Activated T-helper 2 cell treated with anti-CD3 and anti-CD28 coated beads, Interferon-gamma antibody, Interleukin-2, Interleukin-4, amounts not matched to agents 10 μg/mL and 5 μg/mL and 100 μg/mL, durations not matched to agents 14 hours and 24 hours and 36 hours (primary cell): ENCODE results near the gene ARHGAP22. TPM values are rescaled to one million over a fixed set of nuclear protein-coding genes. Genes with fewer than 3 reads are reported as not detected.

Experiments
- DNase-seq: peaks from one replicate; pipeline ENCODE4 v3.0.0; 2021; ENCODE audit warnings: low spot score
- H3K27ac Mint-ChIP-seq: one replicate; pipeline ENCODE4 v1.8.0; 2021; ENCODE audit warnings: mixed read lengths
- H3K27me3 Mint-ChIP-seq: one replicate; pipeline ENCODE4 v1.8.0; 2021; ENCODE audit warnings: low read depth, mixed read lengths
- H3K36me3 Mint-ChIP-seq: one replicate; pipeline ENCODE4 v1.8.0; 2021; ENCODE audit warnings: low read depth, mixed read lengths
- H3K4me1 Mint-ChIP-seq: one replicate; pipeline ENCODE4 v1.8.0; 2021; ENCODE audit warnings: low read depth, mixed read lengths
- H3K4me3 Mint-ChIP-seq: one replicate; pipeline ENCODE4 v1.8.0; 2021; ENCODE audit warnings: low read depth, mild to moderate bottlenecking, moderate library complexity, mixed read lengths
- H3K9me3 Mint-ChIP-seq: one replicate; pipeline ENCODE4 v1.8.0; 2021; ENCODE audit warnings: mixed read lengths
- intact Hi-C: fragments of 100-400 bp; cut with micrococcal nuclease; formaldehyde crosslinking; loops from one replicate; pipeline ENCODE4 v1.15.1; 2023
- total RNA-seq: library from RNA; stranded (reverse); gene quantifications from 2 replicates; pipeline ENCODE4 v1.2.3, GENCODE V29; 2022

Gene ARHGAP22
- total RNA-seq, 1 donor from 2014 or later: 0.43 TPM

GRCh38 chr10:48639632-48640031 is 34.8 kb upstream of the ARHGAP22 start:
- H3K36me3 Mint-ChIP-seq: no peaks in the 10 kb centered on the region
- peaks cover 25% of the 10 kb centered on the region for H3K27me3 Mint-ChIP-seq
- peaks cover 3% of the 10 kb centered on the region for H3K4me1 Mint-ChIP-seq
- intact Hi-C loops: no loop called here
- H3K4me3 Mint-ChIP-seq: no peak overlapping the region
- H3K9me3 Mint-ChIP-seq: peaks cover 18% of the 10 kb centered on the region
- no peak for DNase-seq
- no peak overlapping the region for H3K27ac Mint-ChIP-seq

GRCh38 chr10:48638739-48639527 is 34.1 kb upstream of the ARHGAP22 start:
- Mint-ChIP-seq H3K27me3 (peaks cover 23% of the 10 kb centered on the region), H3K4me3 (no peak overlapping the region), H3K27ac (no peak overlapping the region), H3K36me3 (no peaks in the 10 kb centered on the region), H3K9me3 (peaks cover 18% of the 10 kb centered on the region), H3K4me1 (peaks cover 10% of the 10 kb centered on the region)
- intact Hi-C loops: no loop called here
- DNase-seq: no peak

- Mint-ChIP-seq H3K4me1 (peaks cover 17% of the 10 kb centered on the region), H3K9me3 (peaks cover 18% of the 10 kb centered on the region), H3K36me3 (no peaks in the 10 kb centered on the region), H3K27ac (no peak overlapping the region), H3K4me3 (no peak overlapping the region), H3K27me3 (peaks cover 23% of the 10 kb centered on the region)
- intact Hi-C loops: no loop called here
- DNase-seq: no peak
Measured at GRCh38 chr10:48638158-48638557, 33.3 kb upstream of the ARHGAP22 start.

- Mint-ChIP-seq H3K4me1 (peaks cover 17% of the 10 kb centered on the region), H3K36me3 (no peaks in the 10 kb centered on the region), H3K27ac (no peak overlapping the region), H3K27me3 (peaks cover 33% of the 10 kb centered on the region), H3K4me3 (no peak overlapping the region), H3K9me3 (peaks cover 17% of the 10 kb centered on the region)
- intact Hi-C loops: no loop called here
- DNase-seq: no peak
Measured at GRCh38 chr10:48636901-48637300, 32.0 kb upstream of the ARHGAP22 start.

- H3K27ac Mint-ChIP-seq: no peak overlapping the region
- peaks cover 17% of the 10 kb centered on the region for H3K4me1 Mint-ChIP-seq
- H3K36me3 Mint-ChIP-seq: no peaks in the 10 kb centered on the region
- H3K27me3 Mint-ChIP-seq: peaks cover 36% of the 10 kb centered on the region
- intact Hi-C loops: no loop called here
- no peak for DNase-seq
- peaks cover 12% of the 10 kb centered on the region for H3K9me3 Mint-ChIP-seq
- no peak overlapping the region for H3K4me3 Mint-ChIP-seq
Measured at GRCh38 chr10:48636231-48636630, 31.4 kb upstream of the ARHGAP22 start.

GRCh38 chr10:48634984-48635557 is 30.2 kb upstream of the ARHGAP22 start:
- Mint-ChIP-seq H3K4me1 (peaks cover 17% of the 10 kb centered on the region), H3K9me3 (peaks cover 3% of the 10 kb centered on the region), H3K27me3 (peaks cover 39% of the 10 kb centered on the region), H3K27ac (no peak overlapping the region), H3K4me3 (no peak overlapping the region), H3K36me3 (no peaks in the 10 kb centered on the region)
- no peak for DNase-seq
- intact Hi-C loops: no loop called here

- Mint-ChIP-seq H3K9me3 (no peaks in the 10 kb centered on the region), H3K4me1 (peaks cover 17% of the 10 kb centered on the region), H3K27me3 (peaks cover 38% of the 10 kb centered on the region), H3K36me3 (no peaks in the 10 kb centered on the region), H3K4me3 (no peak overlapping the region), H3K27ac (no peak overlapping the region)
- intact Hi-C loops: no loop called here
- no peak for DNase-seq
Measured at GRCh38 chr10:48634198-48634983, 29.5 kb upstream of the ARHGAP22 start.

- intact Hi-C loops: no loop called here
- Mint-ChIP-seq H3K27me3 (peaks cover 34% of the 10 kb centered on the region), H3K27ac (no peak overlapping the region), H3K9me3 (no peaks in the 10 kb centered on the region), H3K4me1 (peaks cover 17% of the 10 kb centered on the region), H3K36me3 (no peaks in the 10 kb centered on the region), H3K4me3 (no peak overlapping the region)
- no peak for DNase-seq
Measured at GRCh38 chr10:48633381-48634197, 28.7 kb upstream of the ARHGAP22 start.

GRCh38 chr10:48632166-48632565 is 27.3 kb upstream of the ARHGAP22 start:
- Mint-ChIP-seq H3K27ac (no peak overlapping the region), H3K4me3 (no peak overlapping the region), H3K27me3 (peaks cover 23% of the 10 kb centered on the region), H3K9me3 (no peaks in the 10 kb centered on the region), H3K36me3 (no peaks in the 10 kb centered on the region), H3K4me1 (peaks cover 17% of the 10 kb centered on the region)
- intact Hi-C loops: no loop called here
- DNase-seq: no peak

- DNase-seq: no peak
- no peak overlapping the region for H3K4me3 Mint-ChIP-seq
- intact Hi-C loops: no loop called here
- no peak overlapping the region for H3K27ac Mint-ChIP-seq
- no peaks in the 10 kb centered on the region for H3K4me1 Mint-ChIP-seq
- no peaks in the 10 kb centered on the region for H3K36me3 Mint-ChIP-seq
- H3K9me3 Mint-ChIP-seq: no peaks in the 10 kb centered on the region
- peaks cover 27% of the 10 kb centered on the region for H3K27me3 Mint-ChIP-seq
Measured at GRCh38 chr10:48627984-48628609, 23.2 kb upstream of the ARHGAP22 start.

- intact Hi-C loops: no loop called here
- Mint-ChIP-seq H3K36me3 (no peaks in the 10 kb centered on the region), H3K9me3 (no peaks in the 10 kb centered on the region), H3K27ac (no peak overlapping the region), H3K27me3 (peaks cover 19% of the 10 kb centered on the region), H3K4me1 (no peaks in the 10 kb centered on the region), H3K4me3 (no peak overlapping the region)
- no peak for DNase-seq
Measured at GRCh38 chr10:48626986-48627731, 22.3 kb upstream of the ARHGAP22 start.
